Embryonic facial prominence (tissue), 1 donor: Measurements from ENCODE around the gene MAP7.

Experiments
- DNase-seq: peaks from one replicate; pipeline ENCODE4 v3.0.0-alpha.2; 2016; ENCODE audit errors: extremely low spot score

The MAP7 gene

GRCh38 chr6:136304410-136304809 is 245.8 kb downstream of the MAP7 start:
- DNase-seq, result no peak

GRCh38 chr6:136303516-136303915 is 246.7 kb downstream of the MAP7 start:
- DNase-seq, result no peak

GRCh38 chr6:136294621-136295020 is 255.6 kb downstream of the MAP7 start:
- no peak for DNase-seq
